H9 (cell line): ENCODE data around the gene USF3. TPM values are rescaled to one million over a fixed set of nuclear protein-coding genes. Genes with fewer than 3 reads are reported as not detected.

ENCODE experiments used
- DNase-seq: peaks from one replicate; pipeline ENCODE4 v3.0.0-alpha.2; 2017
- H2AFZ ChIP-seq: one replicate; pipeline ENCODE4 v1.6.1; 2013; ENCODE audit warnings: mild to moderate bottlenecking, low read length, control low read depth, moderate library complexity
- H2AK5ac ChIP-seq: 2 replicates; pipeline ENCODE4 v1.6.1; 2013; ENCODE audit warnings: low read length, control low read depth, mixed read lengths; ENCODE audit not compliant: insufficient read length
- H2BK120ac ChIP-seq: one replicate; pipeline ENCODE4 v1.6.1; 2013; ENCODE audit warnings: low read depth, mild to moderate bottlenecking, low read length, control low read depth, inconsistent platforms; ENCODE audit not compliant: poor library complexity, severe bottlenecking
- H2BK12ac ChIP-seq: 2 replicates; pipeline ENCODE4 v1.6.1; 2013; ENCODE audit warnings: low read length, control low read depth, mixed read lengths, low read depth; ENCODE audit not compliant: insufficient read length
- H2BK15ac ChIP-seq: 2 replicates; pipeline ENCODE4 v1.6.1; 2013; ENCODE audit warnings: low read depth, low read length, control low read depth
- H2BK20ac ChIP-seq: one replicate; pipeline ENCODE4 v1.6.1; 2013; ENCODE audit warnings: low read depth, mild to moderate bottlenecking, low read length, control low read depth, inconsistent platforms; ENCODE audit not compliant: poor library complexity, severe bottlenecking
- H2BK5ac ChIP-seq: 2 replicates; pipeline ENCODE4 v1.6.1; 2013; ENCODE audit warnings: low read length, control low read depth, mixed read lengths; ENCODE audit not compliant: insufficient read length
- H3K14ac ChIP-seq: 2 replicates; pipeline ENCODE4 v1.6.1; 2013; ENCODE audit warnings: low read length, control low read depth; ENCODE audit not compliant: insufficient read depth
- H3K18ac ChIP-seq: 2 replicates; pipeline ENCODE4 v1.6.1; 2013; ENCODE audit warnings: low read depth, mild to moderate bottlenecking, mixed read lengths, low read length, control low read depth; ENCODE audit not compliant: insufficient read length
- H3K23ac ChIP-seq: 2 replicates; pipeline ENCODE4 v1.6.1; 2013; ENCODE audit warnings: low read length, control low read depth, mixed read lengths, low read depth; ENCODE audit not compliant: insufficient read length
- H3K23me2 ChIP-seq: 2 replicates; pipeline ENCODE4 v1.6.1; 2013; ENCODE audit warnings: low read depth, mild to moderate bottlenecking, mixed read lengths, low read length, control low read depth; ENCODE audit not compliant: insufficient read length, poor library complexity, severe bottlenecking
- H3K27ac ChIP-seq: 2 replicates; pipeline ENCODE4 v1.5.1; 2013; ENCODE audit warnings: low read length, control low read depth, mixed read lengths, low read depth; ENCODE audit not compliant: insufficient read length
- H3K27me3 ChIP-seq: 2 replicates; pipeline ENCODE4 v1.6.1; 2013; ENCODE audit warnings: low read length, control low read depth, inconsistent platforms; ENCODE audit not compliant: insufficient read depth
- H3K4ac ChIP-seq: 2 replicates; pipeline ENCODE4 v1.6.1; 2013; ENCODE audit warnings: low read depth, mild to moderate bottlenecking, control low read depth, inconsistent platforms, low read length, moderate library complexity
- H3K4me1 ChIP-seq: 2 replicates; pipeline ENCODE4 v1.6.1; 2013; ENCODE audit warnings: low read length, control low read depth, inconsistent platforms; ENCODE audit not compliant: insufficient read depth
- H3K4me2 ChIP-seq: 2 replicates; pipeline ENCODE4 v1.6.1; 2013; ENCODE audit warnings: low read length, control low read depth, mixed read lengths; ENCODE audit not compliant: insufficient read length, insufficient read depth
- H3K56ac ChIP-seq: 2 replicates; pipeline ENCODE4 v1.6.1; 2013; ENCODE audit warnings: low read depth, mild to moderate bottlenecking, mixed read lengths, low read length, control low read depth; ENCODE audit not compliant: insufficient read length
- H3K79me1 ChIP-seq: 2 replicates; pipeline ENCODE4 v1.6.1; 2013; ENCODE audit warnings: low read depth, mild to moderate bottlenecking, moderate library complexity, low read length, control low read depth, inconsistent platforms; ENCODE audit not compliant: insufficient read depth, poor library complexity, severe bottlenecking
- H3K79me2 ChIP-seq: 2 replicates; pipeline ENCODE4 v1.6.1; 2013; ENCODE audit warnings: low read length, control low read depth, inconsistent platforms; ENCODE audit not compliant: insufficient read depth
- H3K9ac ChIP-seq: 2 replicates; pipeline ENCODE4 v1.6.1; 2013; ENCODE audit warnings: low read length, control low read depth, mixed read lengths; ENCODE audit not compliant: insufficient read length; ENCODE audit errors: extremely low read depth
- H3K9me3 ChIP-seq: one replicate; pipeline ENCODE4 v1.6.1; 2013; ENCODE audit warnings: low read depth, low read length, inconsistent platforms; ENCODE audit not compliant: control insufficient read depth
- H3T11ph ChIP-seq: one replicate; pipeline ENCODE4 v1.6.1; 2013; ENCODE audit warnings: mild to moderate bottlenecking, low read length, control low read depth, inconsistent platforms
- H4K20me1 ChIP-seq: one replicate; pipeline ENCODE4 v1.6.1; 2013; ENCODE audit not compliant: control insufficient read depth, insufficient read length, insufficient read depth
- H4K5ac ChIP-seq: 2 replicates; pipeline ENCODE4 v1.6.1; 2013; ENCODE audit warnings: low read depth, mild to moderate bottlenecking, mixed read lengths, low read length, control low read depth; ENCODE audit not compliant: insufficient read length
- H4K8ac ChIP-seq: replicated peaks from 2 replicates; pipeline ENCODE4 v1.6.1; 2013; ENCODE audit warnings: low read length, control low read depth, mixed read lengths, low read depth; ENCODE audit not compliant: insufficient read length
- H4K91ac ChIP-seq: 2 replicates; pipeline ENCODE4 v1.6.1; 2013; ENCODE audit warnings: low read depth, mild to moderate bottlenecking, moderate library complexity, mixed read lengths, low read length, control low read depth; ENCODE audit not compliant: insufficient read length
- H3K27ac Mint-ChIP-seq, 3 experiments: 2 replicates in 2 of 3; 3 replicates in 1 of 3; pipeline ENCODE4 v1.8.0; 2020 to 2021; ENCODE audit warnings: mixed read lengths in 3 of 3, mild to moderate bottlenecking in 1 of 3, moderate library complexity in 1 of 3
- H3K27me3 Mint-ChIP-seq: 2 replicates; pipeline ENCODE4 v1.8.0; 2021; ENCODE audit warnings: low read depth, mild to moderate bottlenecking, moderate library complexity, mixed read lengths
- H3K36me3 Mint-ChIP-seq, 3 experiments: 2 replicates in 2 of 3; 3 replicates in 1 of 3; pipeline ENCODE4 v1.8.0; 2020 to 2021; ENCODE audit warnings: low read depth in 3 of 3, mixed read lengths in 3 of 3; ENCODE audit not compliant: insufficient read depth in 1 of 3
- H3K4me1 Mint-ChIP-seq, 2 experiments: 2 replicates each; pipeline ENCODE4 v1.8.0; 2020; ENCODE audit warnings: mixed read lengths in 2 of 2
- H3K4me3 Mint-ChIP-seq, 2 experiments: 2 replicates in 1 of 2; 3 replicates in 1 of 2; pipeline ENCODE4 v1.8.0; 2020 to 2021; ENCODE audit warnings: mild to moderate bottlenecking in 2 of 2, mixed read lengths in 2 of 2, moderate library complexity in 1 of 2
- H3K9me3 Mint-ChIP-seq, 2 experiments: 2 replicates in 1 of 2; 3 replicates in 1 of 2; pipeline ENCODE4 v1.8.0; 2020; ENCODE audit warnings: mild to moderate bottlenecking in 2 of 2, mixed read lengths in 2 of 2, moderate library complexity in 1 of 2
- CTCF ChIP-seq: fragments of 200-600 bp; sonication (generic); conservative IDR thresholded peaks from 3 replicates; pipeline ENCODE4 v1.8.0; 2021; ENCODE audit warnings: antibody characterized with exemption, mild to moderate bottlenecking
- WGBS: extraction: QIAGEN DNeasy Blood & Tissue Kit; methylation state at CpG from one replicate; pipeline ENCODE4 v1.1.7; 2013; ENCODE audit warnings: missing lambda C conversion rate, low lambda C conversion rate, mixed read lengths; ENCODE audit not compliant: insufficient read length; ENCODE audit errors: extremely low coverage; 5-methylcytosine and 5-hydroxymethylcytosine counted together
- total RNA-seq: library from RNA; stranded (reverse); gene quantifications from 2 replicates; pipeline ENCODE4 v1.2.1, GENCODE V29; 2021

The USF3 gene
- total RNA-seq, 1 experiment from 2014 or later: 13.8 TPM

GRCh38 chr3:113623324-113623723 lies 73.1 kb downstream of the USF3 start:
- Histone ChIP-seq H3K14ac (no peak overlapping the region), H2BK12ac (no peak overlapping the region), H3K4me2 (no peak overlapping the region), H3K9me3 (no peaks in the 10 kb centered on the region), H3K27ac (no peak overlapping the region), H2BK15ac (no peak overlapping the region), H3K79me2 (no peaks in the 10 kb centered on the region), H2BK120ac (no peak overlapping the region), H2BK5ac (no peak overlapping the region), H3K56ac (no peak overlapping the region), H2AFZ (no peak overlapping the region), H3K9ac (no peak overlapping the region), H3K4ac (no peak overlapping the region), H4K5ac (no peak overlapping the region), H3K18ac (no peak overlapping the region), H2AK5ac (no peak overlapping the region), H4K20me1 (no peaks in the 10 kb centered on the region), H3K27me3 (no peaks in the 10 kb centered on the region), H3K79me1 (no peaks in the 10 kb centered on the region), H4K8ac (no peak overlapping the region), H3T11ph (no peak overlapping the region), H4K91ac (no peak overlapping the region), H3K23me2 (no peaks in the 10 kb centered on the region), H2BK20ac (no peak overlapping the region), H3K4me1 (no peaks in the 10 kb centered on the region), H3K23ac (no peak overlapping the region)
- H3K9me3 Mint-ChIP-seq: no peaks in the 10 kb centered on the region
- H3K27me3 Mint-ChIP-seq: peaks cover 14% of the 10 kb centered on the region
- no peaks in the 10 kb centered on the region for H3K36me3 Mint-ChIP-seq
- H3K4me3 Mint-ChIP-seq: no peak overlapping the region
- 0 out of 4 replicates have a peak, but pooled peaks cover 2 to 4% of the 10 kb centered on the region in 2 experiments for H3K4me1 Mint-ChIP-seq
- DNase-seq: peak; percentile 72
- no peak overlapping the region; a peak in 1 of 7 replicates for H3K27ac Mint-ChIP-seq
- TF ChIP-seq CTCF: peak; percentile 60
- no CpG with 5 or more reads among the region's 19 CpGs for WGBS
